Vagina (tissue), 2 donors: ENCODE results near the gene NFATC2.

Experiments
- POLR2A ChIP-seq, 2 donors: fragments of 450-650 bp; IDR thresholded peaks; one replicate each; pipeline ENCODE4 v1.6.1; 2017; ENCODE audit warnings: antibody characterized with exemption in 2 of 2, mild to moderate bottlenecking in 2 of 2, moderate library complexity in 2 of 2
- TF ChIP-seq, protein P1 (sequence below), 3 experiments: fragments of 450-650 bp in 2 of 3; fragments of 200-600 bp in 1 of 3; sonication (generic) in 1 of 3; IDR thresholded peaks; one replicate each; pipeline ENCODE4 v1.5.1; 2017 to 2019; ENCODE audit warnings: antibody characterized with exemption in 3 of 3, mild to moderate bottlenecking in 2 of 3, moderate library complexity in 2 of 3

DNA sequence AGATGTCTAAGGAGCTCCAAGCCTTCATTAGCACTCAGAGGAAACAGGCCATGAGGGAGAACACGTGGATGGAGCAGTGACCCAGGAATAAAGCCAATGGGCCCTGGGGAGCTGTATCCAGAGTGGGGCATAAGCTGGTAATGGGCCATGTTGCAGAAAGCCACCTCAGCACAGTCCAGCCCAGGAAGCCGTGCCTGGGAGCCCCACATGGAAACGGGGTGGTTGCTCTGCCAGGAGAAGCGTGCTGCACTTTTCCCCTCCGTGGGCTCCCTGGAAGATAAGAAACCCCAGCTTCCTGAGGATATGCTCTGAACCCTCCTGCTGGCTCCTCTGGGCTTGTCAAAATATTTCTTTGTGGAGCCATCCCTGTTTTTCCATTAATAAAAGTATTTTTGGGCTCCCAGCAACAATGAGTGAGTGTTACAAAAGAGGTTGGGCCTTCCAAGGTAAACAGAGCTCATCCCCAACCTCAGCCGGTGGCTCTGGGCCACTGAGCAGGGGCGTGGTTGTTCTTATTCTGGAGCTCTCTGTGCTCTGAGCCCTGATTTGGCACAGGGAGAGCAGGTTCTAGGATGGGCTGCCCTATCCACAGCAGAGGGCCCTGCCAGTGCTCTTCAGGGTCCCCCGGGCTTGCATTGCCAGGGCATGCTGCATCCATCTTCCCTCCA lies 31.2 kb upstream of the NFATC2 start:
- TF ChIP-seq, protein P1, sequence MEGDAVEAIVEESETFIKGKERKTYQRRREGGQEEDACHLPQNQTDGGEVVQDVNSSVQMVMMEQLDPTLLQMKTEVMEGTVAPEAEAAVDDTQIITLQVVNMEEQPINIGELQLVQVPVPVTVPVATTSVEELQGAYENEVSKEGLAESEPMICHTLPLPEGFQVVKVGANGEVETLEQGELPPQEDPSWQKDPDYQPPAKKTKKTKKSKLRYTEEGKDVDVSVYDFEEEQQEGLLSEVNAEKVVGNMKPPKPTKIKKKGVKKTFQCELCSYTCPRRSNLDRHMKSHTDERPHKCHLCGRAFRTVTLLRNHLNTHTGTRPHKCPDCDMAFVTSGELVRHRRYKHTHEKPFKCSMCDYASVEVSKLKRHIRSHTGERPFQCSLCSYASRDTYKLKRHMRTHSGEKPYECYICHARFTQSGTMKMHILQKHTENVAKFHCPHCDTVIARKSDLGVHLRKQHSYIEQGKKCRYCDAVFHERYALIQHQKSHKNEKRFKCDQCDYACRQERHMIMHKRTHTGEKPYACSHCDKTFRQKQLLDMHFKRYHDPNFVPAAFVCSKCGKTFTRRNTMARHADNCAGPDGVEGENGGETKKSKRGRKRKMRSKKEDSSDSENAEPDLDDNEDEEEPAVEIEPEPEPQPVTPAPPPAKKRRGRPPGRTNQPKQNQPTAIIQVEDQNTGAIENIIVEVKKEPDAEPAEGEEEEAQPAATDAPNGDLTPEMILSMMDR (IDR thresholded peaks at IDR 0.05) = no peak
- TF ChIP-seq POLR2A (IDR thresholded peaks at IDR 0.05) = no peak
